NOMO-1 treated with DMSO at 0.1 percent for 48 hours (cell line): Measurements from ENCODE around the gene DNASE1.
"Not testable (repeated sequence)": the region's sequence is repeated elsewhere in the genome, so short reads cannot be mapped to it uniquely, and the experiment has no call there.

Experiments used
- DNase-seq: peaks from one replicate; lab custom pipeline; 2025; ENCODE audit not compliant: unreplicated experiment; lab: John Stamatoyannopoulos, UW

DNASE1 gene

GRCh38 chr16:3640632-3641501 is 13.6 kb upstream of the DNASE1 start:
- DNase-seq = no peak

DNA sequence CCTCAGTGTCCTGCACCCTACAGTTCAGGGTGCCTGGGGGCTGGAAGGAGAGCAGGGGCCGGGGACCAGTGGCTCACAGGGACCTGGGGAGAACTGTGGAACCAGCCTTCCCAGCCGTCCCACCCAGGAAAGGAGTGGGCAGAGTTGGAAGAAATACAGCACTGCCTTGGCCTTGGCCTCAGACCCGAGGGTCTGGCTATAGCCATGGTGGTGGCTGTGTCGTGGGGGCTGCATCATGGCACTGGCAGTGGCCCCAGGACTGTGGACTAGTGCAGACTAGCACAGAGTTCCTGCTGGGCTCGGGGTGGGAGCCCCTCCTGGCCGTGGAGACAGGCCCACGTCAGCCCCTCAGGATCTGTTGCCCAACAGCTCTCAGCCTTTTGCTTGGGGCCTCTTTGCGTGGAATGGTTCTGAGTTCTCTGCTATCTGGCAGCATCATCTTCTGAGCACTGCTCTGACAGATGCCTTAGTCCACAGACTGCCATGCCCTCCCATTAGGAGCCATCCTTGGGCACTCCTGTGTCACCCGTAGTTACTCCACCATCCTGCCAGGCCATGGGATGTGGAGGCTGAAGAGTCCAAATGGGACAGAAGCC is 12.6 kb upstream of the DNASE1 start:
- DNase-seq = no peak

- no peak for DNase-seq
Measured at GRCh38 chr16:3642397-3643094, 11.9 kb upstream of the DNASE1 start.

GRCh38 chr16:3643095-3643730 is 11.3 kb upstream of the DNASE1 start:
- DNase-seq = no peak

DNA sequence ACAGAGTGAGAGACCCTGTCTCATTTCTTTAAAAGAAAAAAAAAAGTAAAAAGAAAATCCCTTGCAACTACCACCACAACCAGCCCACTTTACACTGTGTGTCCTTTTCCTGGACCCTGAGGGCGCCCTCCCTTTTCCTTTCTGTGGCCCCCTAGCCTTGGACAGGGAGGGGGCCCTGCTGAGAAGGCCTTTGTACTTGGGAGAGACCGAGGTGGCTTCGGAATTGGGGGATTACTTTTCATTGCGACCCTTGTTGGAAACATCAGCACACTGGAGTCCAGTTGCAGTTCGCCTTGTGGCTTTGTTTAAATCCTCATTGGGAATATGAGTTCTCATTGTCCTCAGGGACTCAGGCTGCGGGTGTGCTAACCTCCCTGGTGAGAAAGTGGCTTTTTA is 9.4 kb upstream of the DNASE1 start:
- DNase-seq = no peak

- no peak for DNase-seq
Measured at GRCh38 chr16:3645504-3646347, 8.8 kb upstream of the DNASE1 start.

DNA sequence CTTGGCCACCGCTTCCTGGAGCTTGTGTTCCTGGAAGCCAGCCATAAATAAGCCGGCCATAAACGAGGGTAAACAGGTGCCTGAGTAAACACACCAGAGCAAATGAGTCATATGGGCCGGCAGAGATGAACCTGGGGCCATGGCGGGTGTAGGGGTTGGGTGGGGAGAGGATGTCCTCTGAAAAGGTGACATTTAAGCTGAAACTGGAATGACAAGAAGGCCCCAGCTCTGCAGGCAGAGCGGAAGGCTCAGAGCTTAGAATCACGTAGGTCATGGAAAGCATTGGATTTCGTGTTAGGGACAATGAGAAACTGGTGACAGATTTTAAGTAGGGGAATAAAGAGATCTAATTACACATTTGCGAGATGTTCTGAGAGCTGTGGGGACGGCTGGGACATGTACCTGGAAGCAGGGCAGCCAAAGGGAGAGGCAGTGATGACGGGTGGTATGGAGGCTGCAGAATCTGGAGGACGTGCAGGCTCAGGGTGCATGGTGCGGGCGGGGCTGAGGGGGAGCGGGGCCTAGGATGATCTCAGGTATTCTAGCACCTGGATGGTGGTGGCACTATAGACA is 8.1 kb upstream of the DNASE1 start:
- DNase-seq = no peak

- DNase-seq = no peak
Measured at GRCh38 chr16:3650631-3651265, 3.7 kb upstream of the DNASE1 start.

DNA sequence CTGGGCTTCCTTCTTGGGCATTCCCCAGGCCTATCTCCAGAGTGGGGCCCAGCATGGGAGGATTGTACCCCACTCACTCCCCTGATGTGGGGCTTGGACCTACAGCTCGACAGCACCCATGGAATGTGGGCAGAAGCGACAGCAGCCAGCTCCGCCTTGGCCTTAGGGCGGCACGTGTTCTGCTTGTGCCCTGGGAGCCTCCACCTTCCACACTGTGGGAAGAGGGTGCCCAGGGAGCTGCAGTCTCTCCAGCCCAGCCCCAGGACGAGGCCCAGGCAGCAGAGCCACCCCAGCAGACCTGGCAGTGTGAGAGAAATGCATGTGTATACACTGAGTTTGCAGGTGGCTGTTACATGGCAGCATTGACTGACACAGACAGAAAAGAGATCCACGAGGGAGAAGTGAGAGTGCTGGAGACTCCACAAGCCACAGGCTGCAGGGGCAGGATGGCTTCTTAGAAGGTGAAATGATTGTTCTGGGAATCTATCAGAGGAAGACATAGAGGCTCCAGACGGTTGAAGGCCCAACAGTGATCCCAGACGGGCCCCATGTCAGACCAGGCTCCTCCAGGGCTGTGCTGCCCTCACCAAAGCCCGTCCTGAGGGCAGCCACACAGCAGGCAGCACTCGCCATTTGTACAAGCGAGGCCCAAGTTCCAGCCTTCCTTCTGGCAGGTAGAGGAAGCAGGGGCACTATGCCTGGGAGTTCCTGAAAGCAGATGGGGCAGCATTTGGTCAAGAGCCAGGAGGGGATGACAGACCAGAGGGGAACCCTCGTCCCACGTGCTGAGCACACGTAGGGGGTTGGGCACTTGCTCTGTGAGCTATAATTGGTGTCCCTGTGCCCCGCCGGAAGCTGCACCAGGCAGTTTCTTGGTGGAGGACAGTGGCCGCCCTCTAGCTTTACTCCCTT is 2.8 kb upstream of the DNASE1 start:
- DNase-seq = no peak

- DNase-seq = no peak
Measured at GRCh38 chr16:3652373-3653195, 1.9 kb upstream of the DNASE1 start.

- no peak for DNase-seq
Measured at GRCh38 chr16:3655030-3655395, 522 bp downstream of the DNASE1 start.

- DNase-seq = no peak
Measured at GRCh38 chr16:3655396-3656159, 1.1 kb downstream of the DNASE1 start.

GRCh38 chr16:3656160-3656490 is 1.6 kb downstream of the DNASE1 start:
- DNase-seq = not testable (repeated sequence)

DNA sequence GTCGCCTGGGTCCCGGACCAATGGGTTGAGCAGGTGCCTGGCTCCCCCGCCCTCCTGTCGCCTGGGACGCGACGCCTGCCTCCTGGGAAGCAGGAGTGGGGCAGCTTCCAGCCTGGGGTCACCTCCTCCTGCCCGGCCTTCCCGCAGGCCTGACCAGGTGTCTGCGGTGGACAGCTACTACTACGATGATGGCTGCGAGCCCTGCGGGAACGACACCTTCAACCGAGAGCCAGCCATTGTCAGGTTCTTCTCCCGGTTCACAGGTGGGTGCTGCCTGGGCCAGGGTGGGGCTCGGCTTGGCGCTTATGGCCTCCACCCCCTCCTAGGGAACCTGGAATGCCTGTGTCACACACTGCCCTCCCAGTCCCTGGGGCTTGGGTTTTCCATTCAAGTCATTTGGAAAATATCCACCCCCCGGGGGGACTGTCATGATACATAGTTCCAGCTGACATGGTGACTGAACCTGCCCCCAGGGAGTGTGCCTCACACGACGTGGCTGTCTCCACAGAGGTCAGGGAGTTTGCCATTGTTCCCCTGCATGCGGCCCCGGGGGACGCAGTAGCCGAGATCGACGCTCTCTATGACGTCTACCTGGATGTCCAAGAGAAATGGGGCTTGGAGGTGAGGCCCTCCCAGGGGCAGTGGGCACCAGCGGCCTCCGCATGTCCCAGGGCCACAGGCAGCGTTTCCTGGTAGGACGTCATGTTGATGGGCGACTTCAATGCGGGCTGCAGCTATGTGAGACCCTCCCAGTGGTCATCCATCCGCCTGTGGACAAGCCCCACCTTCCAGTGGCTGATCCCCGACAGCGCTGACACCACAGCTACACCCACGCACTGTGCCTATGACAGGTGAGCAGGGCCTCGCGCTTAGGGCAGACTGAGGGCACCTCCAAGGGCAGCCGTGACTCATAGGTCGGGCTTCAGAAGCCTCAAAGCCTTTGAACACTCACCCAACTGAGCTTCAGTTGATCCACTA is 2.3 kb downstream of the DNASE1 start:
- no peak for DNase-seq

GRCh38 chr16:3659251-3659650 is 4.8 kb downstream of the DNASE1 start:
- DNase-seq = no peak

DNA sequence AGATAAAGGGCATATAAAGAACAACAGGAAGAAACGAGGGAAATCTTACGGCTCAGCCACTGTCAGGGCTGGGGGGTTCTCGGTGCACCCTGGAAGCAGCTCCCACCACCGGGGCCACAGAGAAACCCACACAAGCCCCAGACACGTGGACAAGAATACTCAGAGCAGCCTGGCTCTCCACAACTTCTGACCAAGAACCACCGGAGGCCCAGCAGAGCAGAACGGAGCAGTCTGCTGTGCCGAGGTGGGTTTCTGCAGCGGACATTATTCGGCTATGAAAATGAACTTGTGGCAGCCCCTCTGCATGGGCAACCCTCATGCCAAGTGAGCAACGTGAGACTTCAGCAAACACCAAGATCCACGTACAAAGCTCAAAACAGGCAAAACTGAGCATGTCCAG is 6.8 kb downstream of the DNASE1 start:
- DNase-seq = no peak
